Measurements from ENCODE around the gene CEBPE.

DNA sequence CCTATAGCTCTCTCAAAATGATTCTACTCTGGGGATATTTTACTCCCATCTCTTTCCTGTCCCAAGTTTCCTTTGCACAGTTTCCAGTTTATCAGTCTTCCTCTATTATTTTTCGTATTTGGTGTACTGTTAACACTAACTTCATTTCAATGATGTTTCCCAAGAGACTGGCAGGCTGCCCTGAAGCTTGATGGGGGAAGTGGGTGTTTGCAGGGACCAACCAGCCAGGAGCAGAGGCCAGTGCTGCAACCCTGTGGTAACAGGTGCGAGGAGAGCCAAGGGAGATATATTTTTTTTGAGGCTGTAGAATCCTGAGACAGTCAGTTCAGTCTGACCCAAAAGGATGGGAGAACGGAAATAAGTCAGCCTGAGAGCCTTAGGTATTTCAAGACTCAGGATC is 11.8 kb upstream of the CEBPE start:
- TF ChIP-seq, protein P1, sequence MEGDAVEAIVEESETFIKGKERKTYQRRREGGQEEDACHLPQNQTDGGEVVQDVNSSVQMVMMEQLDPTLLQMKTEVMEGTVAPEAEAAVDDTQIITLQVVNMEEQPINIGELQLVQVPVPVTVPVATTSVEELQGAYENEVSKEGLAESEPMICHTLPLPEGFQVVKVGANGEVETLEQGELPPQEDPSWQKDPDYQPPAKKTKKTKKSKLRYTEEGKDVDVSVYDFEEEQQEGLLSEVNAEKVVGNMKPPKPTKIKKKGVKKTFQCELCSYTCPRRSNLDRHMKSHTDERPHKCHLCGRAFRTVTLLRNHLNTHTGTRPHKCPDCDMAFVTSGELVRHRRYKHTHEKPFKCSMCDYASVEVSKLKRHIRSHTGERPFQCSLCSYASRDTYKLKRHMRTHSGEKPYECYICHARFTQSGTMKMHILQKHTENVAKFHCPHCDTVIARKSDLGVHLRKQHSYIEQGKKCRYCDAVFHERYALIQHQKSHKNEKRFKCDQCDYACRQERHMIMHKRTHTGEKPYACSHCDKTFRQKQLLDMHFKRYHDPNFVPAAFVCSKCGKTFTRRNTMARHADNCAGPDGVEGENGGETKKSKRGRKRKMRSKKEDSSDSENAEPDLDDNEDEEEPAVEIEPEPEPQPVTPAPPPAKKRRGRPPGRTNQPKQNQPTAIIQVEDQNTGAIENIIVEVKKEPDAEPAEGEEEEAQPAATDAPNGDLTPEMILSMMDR (IDR thresholded peaks at IDR 0.05): no peak
- no peak for TF ChIP-seq POLR2A (IDR thresholded peaks at IDR 0.05)
